Tibial artery (tissue), 4 donors: ENCODE measurements around the gene F12.
A peak's percentile ranks its signal among the peaks of the same experiment; 100 is the strongest.

ENCODE experiments used
- DNase-seq, 2 donors: peaks; one replicate each; pipeline ENCODE4 v3.0.0-alpha.2; 2019
- H3K27ac ChIP-seq, 2 donors: fragments of 200-600 bp; sonication (generic) in 1 of 2; 1 replicate in 1 of 2; 2 replicates in 1 of 2; pipeline ENCODE4 v1.5.1; 2018 to 2019; ENCODE audit warnings: mild to moderate bottlenecking in 1 of 2
- H3K27me3 ChIP-seq, 2 donors: fragments of 200-600 bp; sonication (generic) in 1 of 2; one replicate each; pipeline versions ENCODE4 v1.5.1 to v1.6.0; 2016 to 2019
- H3K36me3 ChIP-seq, 3 donors: fragments of 200-600 bp; sonication (generic) in 2 of 3; one replicate each; pipeline ENCODE4 v1.5.1; 2016 to 2019; ENCODE audit warnings: mild to moderate bottlenecking in 2 of 3
- H3K4me1 ChIP-seq, 4 donors: fragments of 200-600 bp; sonication (generic) in 2 of 4; 1 replicate in 3 of 4; 2 replicates in 1 of 4; pipeline ENCODE4 v1.5.1; 2016 to 2019
- H3K4me3 ChIP-seq, 2 donors: fragments of 200-600 bp; sonication (generic) in 1 of 2; 1 replicate in 1 of 2; 2 replicates in 1 of 2; pipeline ENCODE4 v1.5.1; 2018 to 2019; ENCODE audit warnings: mild to moderate bottlenecking in 2 of 2
- H3K9me3 ChIP-seq, 3 donors: fragments of 200-600 bp; sonication (generic) in 1 of 3; one replicate each; pipeline ENCODE4 v1.5.1; 2016 to 2019
- intact Hi-C: fragments of 100-400 bp; cut with DNase I; formaldehyde crosslinking; loops from one replicate; pipeline ENCODE4 v1.15.0; 2023; ENCODE audit warnings: low total_unique reads
- TF ChIP-seq, protein P1 (sequence below), 2 experiments: fragments of 200-600 bp in 1 of 2; fragments of 450-650 bp in 1 of 2; IDR thresholded peaks; one replicate each; pipeline ENCODE4 v1.5.1; 2017 to 2019; ENCODE audit warnings: antibody characterized with exemption in 2 of 2, mild to moderate bottlenecking in 1 of 2, moderate library complexity in 1 of 2

The F12 gene

DNA sequence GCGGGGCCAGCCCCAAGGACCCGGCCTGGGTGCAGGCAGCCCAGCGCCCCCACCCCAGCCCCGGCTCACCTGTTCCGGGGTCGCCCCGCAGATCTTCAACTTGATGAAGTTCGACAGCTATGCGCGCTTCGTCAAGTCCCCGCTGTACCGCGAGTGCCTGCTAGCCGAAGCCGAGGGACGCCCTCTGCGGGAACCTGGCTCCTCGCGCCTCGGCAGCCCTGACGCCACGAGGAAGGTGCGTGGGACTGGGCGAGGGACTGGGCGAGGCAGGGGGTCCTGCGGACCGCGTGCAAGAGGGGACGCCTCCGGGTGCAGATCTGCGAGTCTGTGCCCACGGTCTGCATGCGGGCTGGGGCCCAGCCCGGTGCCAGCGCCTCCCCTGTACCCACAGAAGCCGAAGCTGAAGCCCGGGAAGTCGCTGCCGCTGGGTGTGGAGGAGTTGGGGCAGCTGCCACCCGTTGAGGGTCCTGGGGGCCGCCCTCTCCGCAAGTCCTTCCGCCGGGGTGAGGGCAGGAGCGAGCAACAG, 42.0 kb downstream of the F12 start:
- intact Hi-C loops = no loop called here
- DNase-seq = no peak
- peaks cover 0 to 48% (median 34%) of the 10 kb centered on the region in 4 donors for H3K4me1 ChIP-seq
- peak overlapping the region; percentile 88 to 89 for H3K27ac ChIP-seq
- TF ChIP-seq, protein P1, sequence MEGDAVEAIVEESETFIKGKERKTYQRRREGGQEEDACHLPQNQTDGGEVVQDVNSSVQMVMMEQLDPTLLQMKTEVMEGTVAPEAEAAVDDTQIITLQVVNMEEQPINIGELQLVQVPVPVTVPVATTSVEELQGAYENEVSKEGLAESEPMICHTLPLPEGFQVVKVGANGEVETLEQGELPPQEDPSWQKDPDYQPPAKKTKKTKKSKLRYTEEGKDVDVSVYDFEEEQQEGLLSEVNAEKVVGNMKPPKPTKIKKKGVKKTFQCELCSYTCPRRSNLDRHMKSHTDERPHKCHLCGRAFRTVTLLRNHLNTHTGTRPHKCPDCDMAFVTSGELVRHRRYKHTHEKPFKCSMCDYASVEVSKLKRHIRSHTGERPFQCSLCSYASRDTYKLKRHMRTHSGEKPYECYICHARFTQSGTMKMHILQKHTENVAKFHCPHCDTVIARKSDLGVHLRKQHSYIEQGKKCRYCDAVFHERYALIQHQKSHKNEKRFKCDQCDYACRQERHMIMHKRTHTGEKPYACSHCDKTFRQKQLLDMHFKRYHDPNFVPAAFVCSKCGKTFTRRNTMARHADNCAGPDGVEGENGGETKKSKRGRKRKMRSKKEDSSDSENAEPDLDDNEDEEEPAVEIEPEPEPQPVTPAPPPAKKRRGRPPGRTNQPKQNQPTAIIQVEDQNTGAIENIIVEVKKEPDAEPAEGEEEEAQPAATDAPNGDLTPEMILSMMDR (IDR thresholded peaks at IDR 0.05) = no peak
- H3K9me3 ChIP-seq = no peaks in the 10 kb centered on the region
- peaks cover 0 to 4% (median 0%) of the 10 kb centered on the region in 3 donors for H3K36me3 ChIP-seq
- peaks cover 0 to 6% of the 10 kb centered on the region in 2 donors for H3K27me3 ChIP-seq
- H3K4me3 ChIP-seq = peak overlapping the region; percentile 53 to 68

DNA sequence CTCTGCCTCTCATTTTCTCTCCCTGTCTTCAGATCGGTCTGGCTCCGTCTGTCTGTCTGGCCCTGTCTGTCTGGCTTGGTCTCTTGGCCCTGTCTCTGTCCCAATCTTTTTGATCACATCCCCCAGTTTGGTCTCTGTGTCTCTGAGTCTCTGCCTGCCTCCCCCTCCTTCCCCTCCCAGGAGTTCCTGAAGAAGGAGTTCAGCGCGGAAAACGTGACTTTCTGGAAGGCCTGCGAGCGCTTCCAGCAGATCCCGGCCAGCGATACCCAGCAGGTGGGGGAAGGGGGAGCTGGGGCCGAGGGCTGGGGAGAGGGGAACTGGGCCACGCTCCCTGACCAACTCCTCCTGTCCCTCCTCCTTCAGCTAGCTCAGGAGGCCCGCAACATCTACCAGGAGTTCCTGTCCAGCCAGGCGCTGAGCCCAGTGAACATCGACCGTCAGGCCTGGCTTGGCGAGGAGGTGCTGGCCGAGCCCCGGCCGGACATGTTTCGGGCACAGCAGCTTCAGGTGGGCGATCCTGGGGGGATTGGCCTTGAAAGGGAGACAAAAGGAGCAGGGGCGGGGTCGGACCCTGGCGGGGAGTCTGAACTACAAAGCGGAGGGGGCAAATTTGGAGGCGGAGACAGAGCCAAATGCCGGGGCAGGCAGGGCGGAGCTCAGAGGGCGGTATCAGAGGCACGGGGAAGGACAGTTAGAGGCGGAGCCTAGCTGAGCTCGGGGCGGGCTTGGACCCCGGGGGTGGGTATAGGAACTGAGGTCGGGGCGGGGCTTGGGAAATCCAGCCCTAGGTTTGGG, 42.6 kb downstream of the F12 start:
- Histone ChIP-seq H3K9me3 (no peaks in the 10 kb centered on the region), H3K4me1 (peaks cover 0 to 48% (median 34%) of the 10 kb centered on the region in 4 donors), H3K4me3 (peak overlapping the region; percentile 53 to 68), H3K27ac (peak overlapping the region; percentile 88 to 89), H3K27me3 (peaks cover 0 to 2% of the 10 kb centered on the region in 2 donors), H3K36me3 (no peaks in the 10 kb centered on the region)
- peak; percentile 86 to 95 for DNase-seq
- intact Hi-C loops = no loop called here
- TF ChIP-seq, protein P1 (IDR thresholded peaks at IDR 0.05) = no peak

DNA sequence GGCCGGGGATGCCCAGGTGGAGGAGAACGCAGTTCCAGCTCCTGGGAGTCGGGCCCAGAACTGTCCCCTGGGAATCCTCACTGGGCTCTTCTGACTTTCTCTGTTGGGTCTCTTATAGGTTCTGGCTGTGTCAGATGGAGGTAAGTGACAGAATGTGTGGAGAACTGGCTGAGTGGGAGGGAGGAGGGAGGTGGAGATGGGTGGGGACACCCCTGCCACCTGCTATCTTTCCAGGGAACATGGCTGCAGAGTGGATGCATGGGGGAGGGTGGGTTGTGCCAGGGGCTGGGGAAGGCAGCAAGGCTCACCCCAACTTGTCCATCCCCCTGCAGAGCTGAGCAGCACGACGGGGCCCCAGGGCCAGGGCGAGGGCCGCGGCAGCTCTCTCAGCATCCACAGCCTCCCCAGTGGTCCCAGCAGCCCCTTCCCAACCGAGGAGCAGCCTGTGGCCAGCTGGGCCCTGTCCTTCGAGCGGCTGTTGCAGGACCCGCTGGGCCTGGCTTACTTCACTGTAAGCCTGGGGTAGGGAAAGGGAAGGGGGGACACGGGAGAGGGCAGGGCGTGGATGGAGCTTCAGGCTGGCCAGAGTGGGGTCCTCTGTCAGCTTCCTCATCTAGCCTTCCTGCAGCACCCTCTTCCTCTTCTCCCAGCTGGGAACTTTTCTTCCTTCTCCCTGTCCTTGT, 43.4 kb downstream of the F12 start:
- no peaks in the 10 kb centered on the region for H3K9me3 ChIP-seq
- H3K4me1 ChIP-seq = peaks cover 0 to 42% (median 31%) of the 10 kb centered on the region in 4 donors
- H3K27ac ChIP-seq = peak overlapping the region; percentile 88 to 89
- no peak for DNase-seq
- H3K27me3 ChIP-seq = no peaks in the 10 kb centered on the region
- TF ChIP-seq, protein P1 (IDR thresholded peaks at IDR 0.05) = no peak
- H3K36me3 ChIP-seq = no peaks in the 10 kb centered on the region
- H3K4me3 ChIP-seq = peak overlapping the region; percentile 53 to 68
- intact Hi-C loops = no loop called here

DNA sequence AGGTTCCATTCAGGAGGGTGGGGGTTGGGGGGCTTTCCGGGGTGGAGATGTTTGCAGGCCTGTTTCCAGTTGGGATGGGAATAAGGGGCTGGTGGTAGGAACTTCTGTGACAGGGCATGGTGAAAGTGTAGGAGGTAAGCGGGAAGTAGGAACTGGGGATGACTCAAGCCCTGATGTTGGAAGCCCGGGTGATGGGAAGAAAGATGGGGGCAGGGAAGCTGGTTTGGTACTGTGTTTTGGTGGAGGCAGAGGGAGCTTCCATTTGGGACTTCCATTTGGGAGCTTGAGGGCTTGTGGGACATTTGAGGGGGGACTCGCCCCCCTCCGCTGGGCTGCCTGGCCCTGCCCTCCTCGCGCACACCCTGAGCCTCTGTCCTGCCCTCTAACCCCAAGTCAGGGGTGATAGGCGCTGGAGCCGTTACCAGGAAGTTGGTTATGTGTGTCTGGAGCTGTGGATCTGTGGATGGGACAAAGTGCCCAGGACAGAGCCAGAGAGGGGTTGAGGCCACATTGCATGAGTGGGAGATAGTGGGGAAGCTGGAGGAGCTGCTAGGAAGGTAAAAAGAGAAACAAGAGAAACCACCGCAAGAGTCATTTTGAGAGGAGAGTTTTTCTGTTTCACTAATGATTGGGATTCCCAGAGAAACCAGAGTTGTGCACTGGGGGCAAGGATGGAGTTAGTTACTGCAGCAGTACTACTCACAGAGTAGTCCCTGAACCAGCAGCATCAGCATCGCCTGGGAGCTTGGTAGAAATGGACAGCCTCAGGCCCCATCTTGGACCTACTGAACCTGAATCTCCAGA, 45.0 kb downstream of the F12 start:
- no peak overlapping the region for H3K27ac ChIP-seq
- DNase-seq = no peak
- peaks cover 0 to 35% (median 28%) of the 10 kb centered on the region in 4 donors for H3K4me1 ChIP-seq
- no peak overlapping the region for H3K4me3 ChIP-seq
- TF ChIP-seq, protein P1 (IDR thresholded peaks at IDR 0.05) = no peak
- intact Hi-C loops = no loop called here
- no peaks in the 10 kb centered on the region for H3K9me3 ChIP-seq
- H3K27me3 ChIP-seq = peaks cover 0 to 3% of the 10 kb centered on the region in 2 donors
- no peaks in the 10 kb centered on the region for H3K36me3 ChIP-seq

DNA sequence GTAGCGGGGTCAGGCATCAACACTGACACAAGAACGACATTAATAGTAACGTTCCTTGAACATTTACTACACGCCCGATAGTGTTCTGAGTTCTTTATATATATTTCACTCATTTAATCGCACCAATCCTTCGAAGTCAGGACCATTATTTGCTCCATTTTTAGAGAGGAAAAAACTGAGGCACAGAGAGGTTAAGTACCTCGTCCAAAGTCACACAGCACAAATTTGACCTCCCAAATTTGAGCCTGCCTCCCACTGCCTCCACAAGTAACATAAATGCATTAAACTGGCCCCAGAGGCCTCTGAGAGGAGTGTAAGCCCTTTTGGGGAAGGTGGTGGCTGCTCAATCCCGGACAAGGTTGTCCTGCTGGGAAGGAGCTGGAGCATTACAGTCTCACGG, 45.8 kb downstream of the F12 start:
- TF ChIP-seq, protein P1 (IDR thresholded peaks at IDR 0.05) = no peak
- Histone ChIP-seq H3K9me3 (no peaks in the 10 kb centered on the region), H3K27ac (no peak overlapping the region), H3K27me3 (peaks cover 0 to 5% of the 10 kb centered on the region in 2 donors), H3K36me3 (no peaks in the 10 kb centered on the region), H3K4me3 (peak overlapping the region; percentile 39 to 54), H3K4me1 (peaks cover 0 to 35% (median 28%) of the 10 kb centered on the region in 4 donors)
- intact Hi-C loops = no loop called here
- no peak for DNase-seq
